K562 (cell line): ENCODE results near the gene MEAK7. TPM values are rescaled to one million over a fixed set of nuclear protein-coding genes. Genes with fewer than 3 reads are reported as not detected.
"Not testable (repeated sequence)": the region's sequence is repeated elsewhere in the genome, so short reads cannot be mapped to it uniquely, and the experiment has no call there.

Experiments
- ATAC-seq: fragments of 200-7000 bp; cut with Tn5 transposase; 3 replicates; pipeline ENCODE4 v1.9.1; 2020; ENCODE audit warnings: moderate library complexity
- BruUV-seq: library from RNA; stranded (reverse); fragments of 400-500 nt; replicated peaks from 2 replicates; lab custom pipeline; 2021; lab: Mats Ljungman, UMichigan
- CTCF ChIA-PET: fragments of 300-600 bp; formaldehyde crosslinking; extraction: SDS; loops from one replicate; lab custom pipeline; 2021; ENCODE audit warnings: low intra/inter-chr PET ratio; lab: Yijun Ruan, JAX
- POLR2A ChIA-PET: fragments of 300-600, 350-650 bp; sonication (Branson Sonifier 250); formaldehyde crosslinking; extraction: SDS; loops from one replicate; lab custom pipeline; 2021; ENCODE audit warnings: antibody characterized with exemption, inconsistent platforms; lab: Yijun Ruan, JAX
- DNase-seq, 4 experiments: peaks; one replicate each; pipeline versions ENCODE4 v3.0.0 to v3.0.0-alpha.2; 2011 to 2018; ENCODE audit warnings: low spot score in 3 of 4, mixed read lengths in 3 of 4; ENCODE audit errors: extremely low read depth in 1 of 4
- FAIRE-seq: peaks from 2 replicates; lab custom pipeline; 2011; peaks lifted over from hg19 to GRCh38; lab: Jason Lieb, UNC
- H2AFZ ChIP-seq: 2 replicates; pipeline ENCODE4 v1.6.0; 2011; ENCODE audit warnings: low read depth, low read length, control low read depth, inconsistent platforms
- H3K27ac ChIP-seq: fragments of 200-600 bp; 3 replicates; pipeline ENCODE4 v1.8.0; 2011; ENCODE audit warnings: low read depth, mild to moderate bottlenecking, control low read depth, inconsistent platforms, low read length, moderate library complexity, mixed read lengths; ENCODE audit errors: extremely low read depth
- H3K27me3 ChIP-seq, 2 experiments: fragments of 300-600 bp in 1 of 2; 2 replicates in 1 of 2; 3 replicates in 1 of 2; pipeline versions ENCODE4 v1.6.0 to v1.8.0; 2011; ENCODE audit warnings: inconsistent platforms in 2 of 2, low read length in 2 of 2, mild to moderate bottlenecking in 1 of 2, mixed read lengths in 1 of 2, moderate library complexity in 1 of 2; ENCODE audit not compliant: control insufficient read depth in 2 of 2, insufficient read depth in 2 of 2
- H3K36me3 ChIP-seq: fragments of 300-600 bp; 3 replicates; pipeline ENCODE4 v1.8.0; 2011; ENCODE audit warnings: mild to moderate bottlenecking, low read length, inconsistent platforms; ENCODE audit not compliant: control insufficient read depth, insufficient read depth
- H3K4me1 ChIP-seq, 2 experiments: fragments of 200-600 bp in 1 of 2; replicated peaks in 1 of 2; 2 replicates in 1 of 2; 3 replicates in 1 of 2; pipeline versions ENCODE4 v1.5.1 to v1.8.0; 2011; ENCODE audit warnings: inconsistent platforms in 2 of 2, low read length in 2 of 2, mild to moderate bottlenecking in 1 of 2, mixed read lengths in 1 of 2, moderate library complexity in 1 of 2; ENCODE audit not compliant: control insufficient read depth in 2 of 2, insufficient read depth in 2 of 2
- H3K4me2 ChIP-seq: 2 replicates; pipeline ENCODE4 v1.6.1; 2011; ENCODE audit warnings: low read length, control low read depth, inconsistent platforms, mixed read lengths; ENCODE audit not compliant: insufficient read depth
- H3K4me3 ChIP-seq: fragments of 200-600 bp; sonication (generic), shearing (Covaris generic); 2 replicates; pipeline ENCODE4 v1.5.1; 2016; ENCODE audit warnings: control low read depth, inconsistent platforms
- H3K79me2 ChIP-seq: fragments of 200-600 bp; 3 replicates; pipeline ENCODE4 v1.8.0; 2011; ENCODE audit warnings: low read length, inconsistent platforms; ENCODE audit not compliant: control insufficient read depth, insufficient read depth
- H3K9ac ChIP-seq, 2 experiments: 2 replicates each; pipeline versions ENCODE4 v1.6.0 to v1.6.1; 2011; ENCODE audit warnings: low read depth in 2 of 2, low read length in 2 of 2, control low read depth in 1 of 2, inconsistent platforms in 1 of 2, mild to moderate bottlenecking in 1 of 2, mixed read lengths in 1 of 2; ENCODE audit not compliant: insufficient read depth in 1 of 2
- H3K9me1 ChIP-seq: one replicate; pipeline ENCODE4 v1.6.0; 2011; ENCODE audit warnings: inconsistent platforms, mild to moderate bottlenecking, low read length, moderate library complexity; ENCODE audit not compliant: control insufficient read depth, insufficient read depth
- H3K9me3 ChIP-seq: replicated peaks from 2 replicates; pipeline ENCODE4 v1.5.1; 2011; ENCODE audit warnings: low read depth, low read length, inconsistent platforms; ENCODE audit not compliant: control insufficient read depth, insufficient read depth
- H4K20me1 ChIP-seq: replicated peaks from 2 replicates; pipeline ENCODE4 v1.6.1; 2011; ENCODE audit warnings: low read length, inconsistent platforms, mixed read lengths; ENCODE audit not compliant: control insufficient read depth, insufficient read depth
- ASH1L ChIP-seq: fragments of 450-650 bp; IDR thresholded peaks from 2 replicates; pipeline ENCODE4 v1.6.1; 2018; ENCODE audit warnings: borderline replicate concordance, mild to moderate bottlenecking, low read depth; ENCODE audit not compliant: partially characterized antibody
- CSDE1 ChIP-seq, 2 experiments: fragments of 450-650 bp; IDR thresholded peaks; 2 replicates each; pipeline ENCODE4 v1.6.1; 2016; ENCODE audit warnings: mild to moderate bottlenecking in 1 of 2
- E2F6 ChIP-seq, 2 experiments: IDR thresholded peaks; 2 replicates each; pipeline ENCODE4 v1.6.1; 2011; ENCODE audit warnings: borderline replicate concordance in 1 of 2, control low read depth in 1 of 2, low read depth in 1 of 2, low read length in 1 of 2, mild to moderate bottlenecking in 1 of 2, mixed read lengths in 1 of 2, moderate library complexity in 1 of 2; ENCODE audit not compliant: insufficient read depth in 1 of 2, insufficient read length in 1 of 2, poor library complexity in 1 of 2, severe bottlenecking in 1 of 2; ENCODE audit errors: extremely low read depth in 1 of 2
- EGR1 ChIP-seq: fragments of 450-650 bp; conservative IDR thresholded peaks from 2 replicates; pipeline ENCODE4 v1.6.1; 2017; ENCODE audit warnings: mild to moderate bottlenecking
- TBP ChIP-seq: optimal IDR thresholded peaks from 2 replicates; pipeline ENCODE3; 2011; ENCODE audit warnings: low read depth, low read length, improper control_type of control experiment
- TCF7 ChIP-seq: sonication (generic); IDR thresholded peaks from 2 replicates; pipeline ENCODE4 v1.6.1; 2016; ENCODE audit warnings: antibody characterized with exemption, borderline replicate concordance
- ZBTB17 ChIP-seq: fragments of 450-650 bp; formaldehyde crosslinking; IDR thresholded peaks from 2 replicates; pipeline ENCODE4 v1.4.0; 2020; ENCODE audit warnings: mild to moderate bottlenecking
- ZNF263 ChIP-seq: sonication (generic); formaldehyde crosslinking; IDR thresholded peaks from 2 replicates; pipeline ENCODE4 v1.8.0; 2022; ENCODE audit warnings: mild to moderate bottlenecking, missing genetic modification reagents, borderline replicate concordance
- ZNF316 ChIP-seq: fragments of 450-650 bp; IDR thresholded peaks from 2 replicates; pipeline ENCODE4 v1.6.1; 2016
- ZNF41 ChIP-seq: fragments of 250-450 bp; sonication (Bioruptor Pico); conservative IDR thresholded peaks from 2 replicates; pipeline ENCODE4 v1.4.0; 2020; ENCODE audit warnings: mild to moderate bottlenecking
- WGBS: fragments of 100-300 bp; shearing (Covaris generic); methylation state at CpG from one replicate; pipeline ENCODE4 v1.1.6; 2016; ENCODE audit warnings: low coverage, mixed read lengths; ENCODE audit not compliant: insufficient coverage; ENCODE audit errors: missing lambda C conversion rate; 5-methylcytosine and 5-hydroxymethylcytosine counted together
- in situ Hi-C: fragments of 300-500 bp; cut with MboI; formaldehyde crosslinking; loops from 4 replicates; pipeline ENCODE4 v1.15.0; 2018; ENCODE audit warnings: inconsistent platforms, mixed read lengths
- intact Hi-C: fragments of 100-400 bp; cut with micrococcal nuclease; formaldehyde crosslinking; loops from 2 replicates; pipeline ENCODE4 v1.14.2; 2022
- polyA plus RNA-seq, 8 experiments: library from polyadenylated mRNA; depleted of rRNA in 4 of 8; stranded (reverse) in 5 of 8; unstranded in 3 of 8; fragments of >200 nt; fragmentation: Nextera tagmentation in 2 of 8; fragmentation: Illumina TruSeq in 1 of 8; extraction: Ambion mirVana in 2 of 8; extraction: Trizol in 1 of 8; gene quantifications; 2 replicates each; pipeline versions ENCODE4 v1.2.1 to v1.2.3, GENCODE V29; 2011 to 2014; ENCODE audit warnings: inconsistent platforms in 1 of 8, missing spikeins in 1 of 8
- total RNA-seq, 7 experiments: library from RNA; depleted of rRNA in 6 of 7; stranded (reverse); fragments of >200 nt in 6 of 7; fragmentation: Illumina TruSeq in 2 of 7; extraction: Trizol in 2 of 7; gene quantifications; 2 replicates each; pipeline versions ENCODE4 v1.2.1 to v1.2.3, GENCODE V29; 2011 to 2021; ENCODE audit warnings: low replicate concordance in 1 of 7

Gene MEAK7
- total and polyA plus RNA-seq, 9 of the 15 experiments (the other 6 are each of a cell fraction or from before 2014, with no cell fraction given), result 1.4 to 14.5 (median 6.3) TPM

GRCh38 chr16:84526794-84527531 is 22.5 kb upstream of the MEAK7 start (continued):
- TF ChIP-seq E2F6 (IDR thresholded peaks at IDR 0.05; ENCODE audit: borderline replicate concordance in 1 of 2, extremely low read depth in 1 of 2, insufficient read depth in 1 of 2, insufficient read length in 1 of 2, low read depth in 1 of 2, low read length in 1 of 2, poor library complexity in 1 of 2, severe bottlenecking in 1 of 2), result peak in 1 of 2 experiments; percentile 28
- TF ChIP-seq TBP, result no peak
- TF ChIP-seq ZNF316, result peak; percentile 57
- no peak for TF ChIP-seq ZNF41
- TF ChIP-seq ASH1L, result no peak
- no peak for TF ChIP-seq TCF7
- no peak for TF ChIP-seq CSDE1 (IDR thresholded peaks at IDR 0.05)
- TF ChIP-seq ZBTB17 (CRISPR knock-in tag), result no peak

- H3K27ac ChIP-seq, in situ Hi-C loops, H3K36me3 ChIP-seq, intact Hi-C loops, H4K20me1 ChIP-seq, H3K9me3 ChIP-seq, CTCF ChIA-PET, H3K79me2 ChIP-seq, H3K9me1 ChIP-seq, BruUV-seq, H3K4me3 ChIP-seq, H3K27me3 ChIP-seq, FAIRE-seq: not testable (repeated sequence)
- Histone ChIP-seq H3K4me2 (peak overlapping the region; percentile 20), H3K9ac (peak overlapping the region in 1 of 2 experiments; percentile 56; a peak in 1 of 4 replicates), H3K4me1 (peaks cover 2 to 20% of the 10 kb centered on the region in 2 experiments; a peak in 3 of 5 replicates), H2AFZ (peak overlapping the region; percentile 58)
- POLR2A ChIA-PET, result interaction anchor here (0.6 to 1.2 kb wide), 5 partner anchors 7 to 94 kb away, joined by 3 to 5 read pairs (median 3); no protein-coding TSS in a partner anchor
- TF ChIP-seq EGR1 (peak; percentile 21; the same call in 1 of the 2 replicates), ZNF263 (peak; percentile 63)
- ATAC-seq, result peak; percentile 71
- peak in 3 of 4 experiments; percentile 50 to 62 (median 57) for DNase-seq
- 33% methylated on average over 15 of the region's 21 CpGs for WGBS
These were observed 20.6 kb upstream of the MEAK7 start for GRCh38 chr16:84524941-84525581.
